Measurements from ENCODE around the gene PRIMA1. TPM values are rescaled to one million over a fixed set of nuclear protein-coding genes. Genes with fewer than 3 reads are reported as not detected.

Gene PRIMA1
- total and polyA plus RNA-seq, 2 donors from 2014 or later: 1.0 to 1.7 TPM

GRCh38 chr14:93775744-93776143 is 12.5 kb downstream of the PRIMA1 start:
- no peak overlapping the region for H3K27ac ChIP-seq (ENCODE audit: low read depth in 2 of 2, low read length in 2 of 2)
- TF ChIP-seq CTCF (IDR thresholded peaks at IDR 0.05; ENCODE audit: borderline replicate concordance, extremely low read depth, insufficient read depth): no peak
- intact Hi-C loops (cut with DNase I): no loop called here
- H3K27me3 ChIP-seq (ENCODE audit: control insufficient read depth, insufficient read depth, low read length): no peaks in the 10 kb centered on the region
- H3K9me3 ChIP-seq (ENCODE audit: control insufficient read depth in 2 of 3, insufficient read depth in 1 of 3, low read length in 3 of 3): no peaks in the 10 kb centered on the region
- FAIRE-seq (no peak), DNase-seq (no peak)
- no peak overlapping the region for H3K4me3 ChIP-seq (ENCODE audit: low read length in 3 of 3)
- H3K36me3 ChIP-seq (ENCODE audit: control insufficient read depth in 2 of 3, insufficient read depth in 3 of 3, low read length in 3 of 3): no peaks in the 10 kb centered on the region
- H3K4me1 ChIP-seq (ENCODE audit: control insufficient read depth in 2 of 3, insufficient read depth in 2 of 3, low read depth in 1 of 3, low read length in 3 of 3): no peaks in the 10 kb centered on the region
- no peak overlapping the region for H3K9ac ChIP-seq (ENCODE audit: low read length in 3 of 3)

DNA sequence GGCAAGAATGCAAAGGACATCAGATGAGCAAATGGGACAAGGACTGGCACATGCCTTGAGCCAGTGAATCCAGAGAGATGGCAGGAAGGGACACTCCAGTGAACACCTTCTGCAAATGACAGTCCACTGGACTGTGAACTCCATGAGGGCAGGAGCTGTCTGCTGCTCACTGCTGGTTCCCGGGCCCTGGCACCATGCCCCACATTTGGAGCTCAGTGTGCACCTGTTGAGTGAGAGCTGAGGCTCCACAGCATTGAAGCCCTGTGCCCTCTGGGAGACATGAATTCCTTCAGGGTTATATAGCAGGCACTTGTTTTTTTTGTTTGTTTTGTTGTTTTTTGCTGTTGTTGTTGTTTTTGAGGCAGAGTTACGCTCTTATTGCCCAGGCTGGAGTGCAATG is 13.1 kb downstream of the PRIMA1 start:
- intact Hi-C loops (cut with DNase I): no loop called here
- no peaks in the 10 kb centered on the region for H3K27me3 ChIP-seq (ENCODE audit: control insufficient read depth, insufficient read depth, low read length)
- FAIRE-seq (no peak), DNase-seq (no peak)
- no peaks in the 10 kb centered on the region for H3K4me1 ChIP-seq (ENCODE audit: control insufficient read depth in 2 of 3, insufficient read depth in 2 of 3, low read depth in 1 of 3, low read length in 3 of 3)
- no peak overlapping the region for H3K27ac ChIP-seq (ENCODE audit: low read depth in 2 of 2, low read length in 2 of 2)
- H3K9ac ChIP-seq (ENCODE audit: low read length in 3 of 3): no peak overlapping the region
- H3K9me3 ChIP-seq (ENCODE audit: control insufficient read depth in 2 of 3, insufficient read depth in 1 of 3, low read length in 3 of 3): no peaks in the 10 kb centered on the region
- no peaks in the 10 kb centered on the region for H3K36me3 ChIP-seq (ENCODE audit: control insufficient read depth in 2 of 3, insufficient read depth in 3 of 3, low read length in 3 of 3)
- TF ChIP-seq CTCF (IDR thresholded peaks at IDR 0.05; ENCODE audit: borderline replicate concordance, extremely low read depth, insufficient read depth): no peak
- no peak overlapping the region for H3K4me3 ChIP-seq (ENCODE audit: low read length in 3 of 3)

- Histone ChIP-seq H3K36me3 (ENCODE audit: control insufficient read depth in 2 of 3, insufficient read depth in 3 of 3, low read length in 3 of 3) (no peaks in the 10 kb centered on the region), H3K4me3 (ENCODE audit: low read length in 3 of 3) (no peak overlapping the region), H3K27me3 (ENCODE audit: control insufficient read depth, insufficient read depth, low read length) (no peaks in the 10 kb centered on the region), H3K9ac (ENCODE audit: low read length in 3 of 3) (no peak overlapping the region), H3K9me3 (ENCODE audit: control insufficient read depth in 2 of 3, insufficient read depth in 1 of 3, low read length in 3 of 3) (no peaks in the 10 kb centered on the region), H3K27ac (ENCODE audit: low read depth in 2 of 2, low read length in 2 of 2) (no peak overlapping the region), H3K4me1 (ENCODE audit: control insufficient read depth in 2 of 3, insufficient read depth in 2 of 3, low read depth in 1 of 3, low read length in 3 of 3) (no peaks in the 10 kb centered on the region)
- intact Hi-C loops (cut with DNase I): no loop called here
- no peak for TF ChIP-seq CTCF (IDR thresholded peaks at IDR 0.05; ENCODE audit: borderline replicate concordance, extremely low read depth, insufficient read depth)
- no peak for FAIRE-seq
- no peak for DNase-seq
These were observed 16.0 kb downstream of the PRIMA1 start for GRCh38 chr14:93772263-93772662.

GRCh38 chr14:93765970-93766369 is 22.3 kb downstream of the PRIMA1 start:
- Histone ChIP-seq H3K4me3 (ENCODE audit: low read length in 3 of 3) (no peak overlapping the region), H3K36me3 (ENCODE audit: control insufficient read depth in 2 of 3, insufficient read depth in 3 of 3, low read length in 3 of 3) (no peaks in the 10 kb centered on the region), H3K27me3 (ENCODE audit: control insufficient read depth, insufficient read depth, low read length) (no peaks in the 10 kb centered on the region), H3K27ac (ENCODE audit: low read depth in 2 of 2, low read length in 2 of 2) (no peak overlapping the region), H3K9ac (ENCODE audit: low read length in 3 of 3) (no peak overlapping the region), H3K9me3 (ENCODE audit: control insufficient read depth in 2 of 3, insufficient read depth in 1 of 3, low read length in 3 of 3) (no peaks in the 10 kb centered on the region), H3K4me1 (ENCODE audit: control insufficient read depth in 2 of 3, insufficient read depth in 2 of 3, low read depth in 1 of 3, low read length in 3 of 3) (no peaks in the 10 kb centered on the region)
- FAIRE-seq (no peak), DNase-seq (no peak)
- no peak for TF ChIP-seq CTCF (IDR thresholded peaks at IDR 0.05; ENCODE audit: borderline replicate concordance, extremely low read depth, insufficient read depth)
- intact Hi-C loops (cut with DNase I): no loop called here
